Measurements from ENCODE around the gene CEP112.

CEP112 gene

DNA sequence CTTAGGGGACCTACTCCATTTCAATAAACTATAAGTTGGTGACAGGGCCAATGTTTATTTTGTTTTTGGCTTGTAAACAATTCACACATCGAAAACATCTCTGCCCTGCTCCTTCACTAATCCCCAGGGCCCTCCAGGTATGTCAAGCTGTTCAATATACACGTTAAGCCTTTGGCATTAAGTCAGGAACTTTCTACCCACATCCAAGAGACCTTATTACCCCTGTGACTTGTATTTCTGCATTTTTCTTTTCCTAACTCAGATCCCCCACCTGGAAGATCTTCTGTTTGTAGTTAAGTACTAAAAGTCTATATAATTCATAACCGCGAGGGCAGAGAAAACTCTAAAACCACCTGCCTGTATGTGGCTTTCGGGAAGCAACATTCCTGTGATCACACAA is 523.7 kb downstream of the CEP112 start:
- DNase-seq (ENCODE audit: low read depth), result no peak
- TF ChIP-seq, protein P1, sequence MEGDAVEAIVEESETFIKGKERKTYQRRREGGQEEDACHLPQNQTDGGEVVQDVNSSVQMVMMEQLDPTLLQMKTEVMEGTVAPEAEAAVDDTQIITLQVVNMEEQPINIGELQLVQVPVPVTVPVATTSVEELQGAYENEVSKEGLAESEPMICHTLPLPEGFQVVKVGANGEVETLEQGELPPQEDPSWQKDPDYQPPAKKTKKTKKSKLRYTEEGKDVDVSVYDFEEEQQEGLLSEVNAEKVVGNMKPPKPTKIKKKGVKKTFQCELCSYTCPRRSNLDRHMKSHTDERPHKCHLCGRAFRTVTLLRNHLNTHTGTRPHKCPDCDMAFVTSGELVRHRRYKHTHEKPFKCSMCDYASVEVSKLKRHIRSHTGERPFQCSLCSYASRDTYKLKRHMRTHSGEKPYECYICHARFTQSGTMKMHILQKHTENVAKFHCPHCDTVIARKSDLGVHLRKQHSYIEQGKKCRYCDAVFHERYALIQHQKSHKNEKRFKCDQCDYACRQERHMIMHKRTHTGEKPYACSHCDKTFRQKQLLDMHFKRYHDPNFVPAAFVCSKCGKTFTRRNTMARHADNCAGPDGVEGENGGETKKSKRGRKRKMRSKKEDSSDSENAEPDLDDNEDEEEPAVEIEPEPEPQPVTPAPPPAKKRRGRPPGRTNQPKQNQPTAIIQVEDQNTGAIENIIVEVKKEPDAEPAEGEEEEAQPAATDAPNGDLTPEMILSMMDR (IDR thresholded peaks at IDR 0.05; ENCODE audit: low read depth, low read length), result no peak
- no peak for TF ChIP-seq POLR2A (IDR thresholded peaks at IDR 0.05; ENCODE audit: extremely low read depth, insufficient read length)
- TF ChIP-seq MYC (IDR thresholded peaks at IDR 0.05; ENCODE audit: low read depth, low read length), result no peak
- TF ChIP-seq, protein P2, sequence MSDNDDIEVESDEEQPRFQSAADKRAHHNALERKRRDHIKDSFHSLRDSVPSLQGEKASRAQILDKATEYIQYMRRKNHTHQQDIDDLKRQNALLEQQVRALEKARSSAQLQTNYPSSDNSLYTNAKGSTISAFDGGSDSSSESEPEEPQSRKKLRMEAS (IDR thresholded peaks at IDR 0.05; ENCODE audit: low read depth, low read length), result no peak
- H3K4me3 ChIP-seq (ENCODE audit: low read depth, low read length), result no peak overlapping the region

DNA sequence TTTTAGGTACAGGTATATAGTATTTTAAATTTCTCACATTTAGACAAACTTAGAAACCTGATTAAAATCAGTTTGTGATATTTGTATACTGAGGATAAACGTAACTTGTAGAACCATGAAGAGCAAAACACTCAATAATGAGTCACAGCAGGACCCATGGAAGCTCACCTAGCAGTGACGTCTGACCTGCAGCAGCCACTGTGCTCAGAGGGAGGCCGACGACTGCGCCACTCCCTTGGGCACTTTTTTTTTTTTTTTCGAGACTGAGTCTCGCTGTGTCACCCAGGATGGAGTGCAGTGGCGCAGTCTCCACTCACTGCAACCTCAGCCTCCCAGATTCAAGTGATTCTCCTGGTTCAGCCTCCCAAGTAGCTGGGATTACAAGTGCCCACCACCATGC is 524.3 kb downstream of the CEP112 start:
- H3K4me3 ChIP-seq (ENCODE audit: low read depth, low read length), result no peak overlapping the region
- TF ChIP-seq, protein P2 (IDR thresholded peaks at IDR 0.05; ENCODE audit: low read depth, low read length), result no peak
- TF ChIP-seq POLR2A (IDR thresholded peaks at IDR 0.05; ENCODE audit: extremely low read depth, insufficient read length) (no peak), MYC (IDR thresholded peaks at IDR 0.05; ENCODE audit: low read depth, low read length) (no peak)
- TF ChIP-seq, protein P1 (IDR thresholded peaks at IDR 0.05; ENCODE audit: low read depth, low read length), result no peak
- DNase-seq (ENCODE audit: low read depth), result no peak

DNA sequence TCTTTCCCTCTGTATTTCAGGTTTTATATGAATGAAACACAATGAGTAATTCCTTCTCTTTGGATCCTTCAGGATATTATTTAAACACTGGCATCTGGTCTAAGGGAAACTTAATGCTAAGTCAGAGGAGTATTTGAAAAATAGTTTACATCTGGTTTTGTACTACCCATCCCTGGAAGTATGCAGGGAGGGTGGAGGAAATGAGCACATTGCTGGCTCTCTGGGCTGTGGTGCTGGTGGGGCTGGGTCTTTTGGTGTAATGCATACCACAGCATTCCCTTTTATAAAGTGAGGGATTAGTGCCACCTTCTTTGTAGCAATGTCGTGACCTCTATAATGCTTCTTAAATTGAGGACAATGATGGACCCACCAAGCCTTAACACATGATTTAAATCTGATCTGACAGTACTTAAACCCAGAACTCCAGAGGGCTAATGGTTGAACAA is 525.0 kb downstream of the CEP112 start:
- TF ChIP-seq, protein P1 (IDR thresholded peaks at IDR 0.05; ENCODE audit: low read depth, low read length), result no peak
- TF ChIP-seq, protein P2 (IDR thresholded peaks at IDR 0.05; ENCODE audit: low read depth, low read length), result no peak
- TF ChIP-seq POLR2A (IDR thresholded peaks at IDR 0.05; ENCODE audit: extremely low read depth, insufficient read length), result no peak
- TF ChIP-seq MYC (IDR thresholded peaks at IDR 0.05; ENCODE audit: low read depth, low read length), result no peak
- no peak for DNase-seq (ENCODE audit: low read depth)
- no peak overlapping the region for H3K4me3 ChIP-seq (ENCODE audit: low read depth, low read length)

DNA sequence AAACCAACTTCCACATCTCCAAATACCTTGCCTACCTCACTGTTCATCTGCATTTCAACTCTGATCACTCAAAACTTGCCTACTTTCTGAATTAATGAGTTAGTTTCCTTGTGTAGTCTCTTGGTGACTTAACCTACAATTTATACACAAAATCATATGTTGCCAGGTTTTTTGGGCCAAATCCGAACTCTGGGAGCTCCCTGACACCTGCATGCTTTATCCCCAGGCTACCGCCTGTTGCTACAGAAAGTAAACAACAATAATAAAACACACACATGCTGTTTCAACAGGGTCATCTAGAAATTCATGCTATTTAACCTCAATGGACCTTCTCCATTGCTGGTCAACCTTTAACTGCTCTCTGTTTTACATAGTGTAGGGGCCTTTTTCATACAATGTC is 526.0 kb downstream of the CEP112 start:
- TF ChIP-seq, protein P1 (IDR thresholded peaks at IDR 0.05; ENCODE audit: low read depth, low read length), result no peak
- no peak for TF ChIP-seq POLR2A (IDR thresholded peaks at IDR 0.05; ENCODE audit: extremely low read depth, insufficient read length)
- no peak for DNase-seq (ENCODE audit: low read depth)
- H3K4me3 ChIP-seq (ENCODE audit: low read depth, low read length), result no peak overlapping the region

DNA sequence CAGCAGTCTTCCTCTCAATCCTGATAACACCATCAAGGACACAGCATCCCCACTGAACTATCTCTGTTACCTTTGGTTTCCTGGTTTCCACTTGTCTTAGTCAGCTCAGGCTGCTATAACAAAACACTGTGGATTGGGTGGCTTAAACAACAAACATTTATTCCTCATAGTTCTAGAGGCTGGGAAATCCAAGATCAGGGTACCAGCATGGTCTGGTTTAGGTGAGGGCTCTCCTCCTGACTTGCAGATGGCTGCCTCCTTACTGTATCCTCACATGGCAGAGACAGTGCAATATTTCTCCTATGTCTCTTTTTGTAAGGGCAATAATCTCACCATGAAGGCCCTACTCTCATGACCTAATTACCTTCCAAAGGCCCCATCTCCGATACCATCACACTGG is 527.2 kb downstream of the CEP112 start:
- TF ChIP-seq, protein P1 (IDR thresholded peaks at IDR 0.05; ENCODE audit: low read depth, low read length), result no peak
- TF ChIP-seq POLR2A (IDR thresholded peaks at IDR 0.05; ENCODE audit: extremely low read depth, insufficient read length), result no peak
- TF ChIP-seq, protein P2 (IDR thresholded peaks at IDR 0.05; ENCODE audit: low read depth, low read length), result no peak
- no peak for TF ChIP-seq MYC (IDR thresholded peaks at IDR 0.05; ENCODE audit: low read depth, low read length)
- no peak for DNase-seq (ENCODE audit: low read depth)
- no peak overlapping the region for H3K4me3 ChIP-seq (ENCODE audit: low read depth, low read length)

DNA sequence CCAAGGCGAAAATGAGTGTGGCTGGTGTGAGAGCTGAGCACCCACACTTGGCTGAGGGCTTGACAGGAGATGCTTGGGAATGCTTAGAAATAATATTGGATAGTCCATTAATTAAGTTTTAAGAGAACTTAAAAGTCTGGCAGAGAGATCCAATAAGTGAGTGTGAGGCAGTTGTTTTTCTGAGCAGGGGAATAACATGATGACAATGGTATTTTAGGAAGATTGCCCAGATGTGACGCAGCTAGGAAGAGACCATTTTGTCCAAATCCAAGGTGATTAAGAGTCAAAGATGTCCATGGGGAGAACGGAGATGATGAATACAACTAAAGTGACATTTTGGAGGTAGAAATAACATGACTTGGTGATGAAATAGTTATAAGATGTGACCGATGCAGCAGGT is 527.7 kb downstream of the CEP112 start:
- no peak overlapping the region for H3K4me3 ChIP-seq (ENCODE audit: low read depth, low read length)
- TF ChIP-seq, protein P2 (IDR thresholded peaks at IDR 0.05; ENCODE audit: low read depth, low read length), result no peak
- no peak for TF ChIP-seq MYC (IDR thresholded peaks at IDR 0.05; ENCODE audit: low read depth, low read length)
- TF ChIP-seq, protein P1 (IDR thresholded peaks at IDR 0.05; ENCODE audit: low read depth, low read length), result no peak
- TF ChIP-seq POLR2A (IDR thresholded peaks at IDR 0.05; ENCODE audit: extremely low read depth, insufficient read length), result no peak
- DNase-seq (ENCODE audit: low read depth), result no peak

Data from NB4 (cell line).